Stimulated activated CD4-positive, alpha-beta T cell treated with anti-CD3 and anti-CD28 coated beads, Interleukin-2, amount 100 ng/mL, for 4 hours (primary cell): ENCODE measurements around the gene ZNF79.

Experiments used
- DNase-seq: peaks from one replicate; pipeline ENCODE4 v3.0.0-alpha.2; 2020; ENCODE audit warnings: low read depth

ZNF79 gene

GRCh38 chr9:127423934-127424675 lies at the start of gene ZNF79:
Gene ZNF79 (plus strand): TSS chr9:127424382. CDS start chr9:127424788, 406 bp downstream.
- peak; percentile 82 for DNase-seq

GRCh38 chr9:127380479-127380878 lies 43.7 kb upstream of the ZNF79 start:
- DNase-seq: no peak

GRCh38 chr9:127382541-127382940 lies 41.6 kb upstream of the ZNF79 start:
- DNase-seq: no peak

- no peak for DNase-seq
Observed at GRCh38 chr9:127384016-127384730, 40.0 kb upstream of the ZNF79 start.

GRCh38 chr9:127384901-127385300 lies 39.3 kb upstream of the ZNF79 start:
- DNase-seq: no peak

GRCh38 chr9:127386249-127386648 lies 37.9 kb upstream of the ZNF79 start:
- DNase-seq: no peak

- no peak for DNase-seq
Observed at GRCh38 chr9:127386981-127387380, 37.2 kb upstream of the ZNF79 start.

GRCh38 chr9:127388037-127388855 lies 35.9 kb upstream of the ZNF79 start:
- DNase-seq: peak; percentile 74

- DNase-seq: no peak
Observed at GRCh38 chr9:127388856-127389238, 35.3 kb upstream of the ZNF79 start.

GRCh38 chr9:127389381-127390247 lies 34.6 kb upstream of the ZNF79 start:
- no peak for DNase-seq

- DNase-seq: no peak
Observed at GRCh38 chr9:127390248-127390545, 34.0 kb upstream of the ZNF79 start.

GRCh38 chr9:127390563-127390962 lies 33.6 kb upstream of the ZNF79 start:
- DNase-seq: no peak

- DNase-seq: no peak
Observed at GRCh38 chr9:127392166-127392565, 32.0 kb upstream of the ZNF79 start.

GRCh38 chr9:127392976-127393375 lies 31.2 kb upstream of the ZNF79 start:
- DNase-seq: no peak

GRCh38 chr9:127393645-127394044 lies 30.5 kb upstream of the ZNF79 start:
- DNase-seq: no peak

- DNase-seq: no peak
Observed at GRCh38 chr9:127395497-127396252, 28.5 kb upstream of the ZNF79 start.

GRCh38 chr9:127396253-127396807 lies 27.9 kb upstream of the ZNF79 start:
- DNase-seq: no peak

- DNase-seq: peak; percentile 68
Observed at GRCh38 chr9:127396808-127397645, 27.2 kb upstream of the ZNF79 start, which contains the start of gene SLC2A8. Gene SLC2A8 (plus strand): TSS chr9:127397169. CDS start chr9:127397231, 62 bp downstream.

- DNase-seq: no peak
Observed at GRCh38 chr9:127397646-127398274, 26.4 kb upstream of the ZNF79 start.
